Stimulated activated naive CD8-positive, alpha-beta T cell treated with anti-CD3 and anti-CD28 coated beads, Interleukin-15, Interleukin-2, amounts not matched to agents 100 ng/mL and 50 ng/mL, for 24 hours (primary cell): ENCODE results near the gene LRMDA.
A peak's percentile ranks its signal among the peaks of the same experiment; 100 is the strongest.

ENCODE experiments used
- H3K27ac Mint-ChIP-seq: one replicate; pipeline ENCODE4 v1.8.0; 2021; ENCODE audit warnings: mild to moderate bottlenecking, mixed read lengths
- H3K27me3 Mint-ChIP-seq: one replicate; pipeline ENCODE4 v1.8.0; 2021; ENCODE audit warnings: mixed read lengths
- H3K36me3 Mint-ChIP-seq: one replicate; pipeline ENCODE4 v1.8.0; 2021; ENCODE audit warnings: low read depth, mixed read lengths
- H3K4me1 Mint-ChIP-seq: one replicate; pipeline ENCODE4 v1.8.0; 2021; ENCODE audit warnings: low read depth, mixed read lengths
- H3K4me3 Mint-ChIP-seq: one replicate; pipeline ENCODE4 v1.8.0; 2021; ENCODE audit warnings: mild to moderate bottlenecking, mixed read lengths
- H3K9me3 Mint-ChIP-seq: one replicate; pipeline ENCODE4 v1.8.0; 2021; ENCODE audit warnings: mixed read lengths

The LRMDA gene

GRCh38 chr10:75399461-75400162 lies 31.8 kb upstream of the LRMDA start:
- no peaks in the 10 kb centered on the region for H3K36me3 Mint-ChIP-seq
- no peak overlapping the region for H3K4me3 Mint-ChIP-seq
- no peak overlapping the region for H3K27ac Mint-ChIP-seq
- peaks cover 42% of the 10 kb centered on the region for H3K4me1 Mint-ChIP-seq
- H3K9me3 Mint-ChIP-seq = no peaks in the 10 kb centered on the region
- H3K27me3 Mint-ChIP-seq = peaks cover 56% of the 10 kb centered on the region

- peak overlapping the region; percentile 78 for H3K4me3 Mint-ChIP-seq
- H3K4me1 Mint-ChIP-seq = peaks cover 36% of the 10 kb centered on the region
- H3K27ac Mint-ChIP-seq = no peak overlapping the region
- no peaks in the 10 kb centered on the region for H3K36me3 Mint-ChIP-seq
- no peaks in the 10 kb centered on the region for H3K9me3 Mint-ChIP-seq
- H3K27me3 Mint-ChIP-seq = peaks cover 54% of the 10 kb centered on the region
Observed at GRCh38 chr10:75400163-75400770, 31.2 kb upstream of the LRMDA start.

- H3K9me3 Mint-ChIP-seq = no peaks in the 10 kb centered on the region
Observed at GRCh38 chr10:75400771-75401568, 30.5 kb upstream of the LRMDA start.

GRCh38 chr10:75401569-75402485 lies 29.6 kb upstream of the LRMDA start, which contains the start of gene ZNF503:
TSS of gene ZNF503 (minus strand) at chr10:75401764. CDS start at chr10:75401419, 345 bp downstream.
- peak within 1 kb of the TSS; percentile 80 for H3K4me3 Mint-ChIP-seq
- H3K27ac Mint-ChIP-seq = no peak within 1 kb of the TSS
- no peaks in the 10 kb centered on the region for H3K36me3 Mint-ChIP-seq
- peaks cover 36% of the 10 kb centered on the region for H3K4me1 Mint-ChIP-seq
- peaks cover 65% of the 10 kb centered on the region for H3K27me3 Mint-ChIP-seq
- H3K9me3 Mint-ChIP-seq = no peaks in the 10 kb centered on the region

More at GRCh38 chr10:75400771-75401568, 30.5 kb upstream of the LRMDA start:
- no peak overlapping the region for H3K27ac Mint-ChIP-seq
- H3K4me3 Mint-ChIP-seq = peak overlapping the region; percentile 78
- peaks cover 60% of the 10 kb centered on the region for H3K27me3 Mint-ChIP-seq
- peaks cover 36% of the 10 kb centered on the region for H3K4me1 Mint-ChIP-seq
- no peaks in the 10 kb centered on the region for H3K36me3 Mint-ChIP-seq

- H3K36me3 Mint-ChIP-seq = no peaks in the 10 kb centered on the region
- no peaks in the 10 kb centered on the region for H3K9me3 Mint-ChIP-seq
- peaks cover 69% of the 10 kb centered on the region for H3K27me3 Mint-ChIP-seq
- H3K27ac Mint-ChIP-seq = no peak overlapping the region
- peaks cover 41% of the 10 kb centered on the region for H3K4me1 Mint-ChIP-seq
- H3K4me3 Mint-ChIP-seq = peak overlapping the region; percentile 80
Observed at GRCh38 chr10:75402486-75403143, 28.8 kb upstream of the LRMDA start.

- Mint-ChIP-seq H3K4me3 (peak overlapping the region; percentile 80), H3K27me3 (peaks cover 63% of the 10 kb centered on the region), H3K36me3 (no peaks in the 10 kb centered on the region), H3K9me3 (no peaks in the 10 kb centered on the region), H3K27ac (no peak overlapping the region), H3K4me1 (peaks cover 44% of the 10 kb centered on the region)
Observed at GRCh38 chr10:75403144-75403938, 28.1 kb upstream of the LRMDA start.

GRCh38 chr10:75403939-75404814 lies 27.2 kb upstream of the LRMDA start:
- H3K27ac Mint-ChIP-seq = peak overlapping the region; percentile 21
- peak overlapping the region; percentile 6 for H3K4me3 Mint-ChIP-seq
- H3K27me3 Mint-ChIP-seq = peaks cover 63% of the 10 kb centered on the region
- H3K4me1 Mint-ChIP-seq = peaks cover 51% of the 10 kb centered on the region
- no peaks in the 10 kb centered on the region for H3K36me3 Mint-ChIP-seq
- no peaks in the 10 kb centered on the region for H3K9me3 Mint-ChIP-seq

- peaks cover 3% of the 10 kb centered on the region for H3K36me3 Mint-ChIP-seq
- H3K4me3 Mint-ChIP-seq = no peak overlapping the region
- H3K27ac Mint-ChIP-seq = no peak overlapping the region
- peaks cover 56% of the 10 kb centered on the region for H3K4me1 Mint-ChIP-seq
- no peaks in the 10 kb centered on the region for H3K9me3 Mint-ChIP-seq
- peaks cover 67% of the 10 kb centered on the region for H3K27me3 Mint-ChIP-seq
Observed at GRCh38 chr10:75404815-75405597, 26.4 kb upstream of the LRMDA start.

GRCh38 chr10:75405598-75406461 lies 25.6 kb upstream of the LRMDA start:
- peaks cover 48% of the 10 kb centered on the region for H3K4me1 Mint-ChIP-seq
- peaks cover 3% of the 10 kb centered on the region for H3K36me3 Mint-ChIP-seq
- H3K4me3 Mint-ChIP-seq = no peak overlapping the region
- no peak overlapping the region for H3K27ac Mint-ChIP-seq
- H3K9me3 Mint-ChIP-seq = no peaks in the 10 kb centered on the region
- H3K27me3 Mint-ChIP-seq = peaks cover 69% of the 10 kb centered on the region

GRCh38 chr10:75406462-75407223 lies 24.8 kb upstream of the LRMDA start:
- Mint-ChIP-seq H3K27me3 (peaks cover 77% of the 10 kb centered on the region), H3K4me3 (no peak overlapping the region), H3K4me1 (peaks cover 46% of the 10 kb centered on the region), H3K36me3 (peaks cover 3% of the 10 kb centered on the region), H3K27ac (no peak overlapping the region), H3K9me3 (no peaks in the 10 kb centered on the region)

- H3K9me3 Mint-ChIP-seq = no peaks in the 10 kb centered on the region
- H3K4me3 Mint-ChIP-seq = peak overlapping the region; percentile 60
- H3K36me3 Mint-ChIP-seq = peaks cover 3% of the 10 kb centered on the region
- no peak overlapping the region for H3K27ac Mint-ChIP-seq
- H3K4me1 Mint-ChIP-seq = peaks cover 41% of the 10 kb centered on the region
- H3K27me3 Mint-ChIP-seq = peaks cover 71% of the 10 kb centered on the region
Observed at GRCh38 chr10:75407224-75407712, 24.2 kb upstream of the LRMDA start.
